ENCODE results near the gene STX8.

DNA sequence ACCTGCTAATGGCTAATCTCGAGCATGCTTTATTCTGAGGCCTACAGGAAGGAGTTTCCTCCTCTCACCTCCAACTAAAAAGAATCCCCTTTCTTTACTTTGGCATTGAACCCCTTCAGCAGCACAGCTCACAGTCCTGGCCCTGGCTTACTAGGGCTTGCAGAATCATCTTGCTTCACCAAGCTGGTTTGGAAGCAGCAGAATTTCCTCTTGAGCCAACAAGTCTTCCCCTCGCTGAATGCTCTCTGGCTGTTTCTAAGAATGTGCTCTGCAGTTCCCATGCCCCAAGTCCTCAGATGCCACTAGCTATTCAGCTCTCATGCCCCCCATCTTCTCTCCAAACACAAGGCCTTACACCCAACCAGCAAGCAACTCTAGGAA, 283.1 kb downstream of the STX8 start:
- TF ChIP-seq CTCF (IDR thresholded peaks at IDR 0.05) (no peak), POLR2A (IDR thresholded peaks at IDR 0.05) (no peak), EP300 (IDR thresholded peaks at IDR 0.05) (no peak), POLR2AphosphoS5 (IDR thresholded peaks at IDR 0.05) (no peak)

Measured in stomach (tissue), 4 donors.